HCT116 (cell line): ENCODE results near the gene TMEM185B. TPM values are rescaled to one million over a fixed set of nuclear protein-coding genes. Genes with fewer than 3 reads are reported as not detected.

ENCODE experiments used
- ATAC-seq: fragments of 200-7000 bp; cut with Tn5 transposase; 2 replicates; pipeline ENCODE4 v1.9.1; 2020; ENCODE audit warnings: mild to moderate bottlenecking, moderate library complexity
- BruUV-seq: library from RNA; stranded (reverse); fragments of 400-500 nt; replicated peaks from 2 replicates; lab custom pipeline; 2021; lab: Mats Ljungman, UMichigan
- CTCF ChIA-PET: fragments of 300-600 bp; sonication (Branson Sonifier 250); formaldehyde crosslinking; loops from one replicate; lab custom pipeline; 2021; ENCODE audit warnings: antibody characterized with exemption; lab: Charles Lee
- POLR2A ChIA-PET: fragments of 300-600, 350-600 bp; sonication (Branson Sonifier 250); formaldehyde crosslinking; loops from one replicate; lab custom pipeline; 2021; ENCODE audit warnings: antibody characterized with exemption; lab: Charles Lee
- RAD21 ChIA-PET, 2 experiments: fragments of 300-600 bp; sonication (Branson Sonifier 250); formaldehyde crosslinking; loops; one replicate each; lab custom pipeline; 2023; ENCODE audit warnings: low total read pairs in 2 of 2; ENCODE audit not compliant: uncharacterized antibody in 2 of 2, unreplicated experiment in 2 of 2, low non-redundant PET in 1 of 2; lab: Charles Lee
- DNase-seq: peaks from one replicate; pipeline ENCODE4 v3.0.0-alpha.2; 2010; ENCODE audit warnings: low read depth, low spot score
- H2AFZ ChIP-seq: fragments of 200-600 bp; shearing (Covaris generic), sonication (generic); 2 replicates; pipeline ENCODE4 v1.6.1; 2017; ENCODE audit warnings: low read depth, mixed run types, mixed read lengths, antibody characterized with exemption, low read length; ENCODE audit not compliant: poor library complexity, severe bottlenecking
- H3K27ac ChIP-seq: 2 replicates; pipeline ENCODE4 v1.5.1; 2012; ENCODE audit warnings: low read depth, low read length
- H3K27me3 ChIP-seq: fragments of 200-600 bp; sonication (generic); 2 replicates; pipeline ENCODE4 v1.6.1; 2016; ENCODE audit warnings: mixed run types, low read length, mixed read lengths; ENCODE audit not compliant: insufficient read depth
- H3K36me3 ChIP-seq, 2 experiments: fragments of 200-500 bp in 1 of 2; fragments of 200-600 bp in 1 of 2; sonication (Bioruptor generic) in 1 of 2; sonication (generic) in 1 of 2; 2 replicates each; pipeline versions ENCODE4 v1.5.1 to v1.6.1; 2014 to 2016; ENCODE audit warnings: low read length in 2 of 2, inconsistent platforms in 1 of 2, mixed read lengths in 1 of 2, mixed run types in 1 of 2; ENCODE audit not compliant: insufficient read depth in 2 of 2, control insufficient read depth in 1 of 2
- H3K4me1 ChIP-seq, 2 experiments: fragments of 200-600 bp in 1 of 2; sonication (generic) in 1 of 2; 2 replicates each; pipeline versions ENCODE4 v1.5.1 to v1.6.1; 2012 to 2017; ENCODE audit warnings: low read length in 2 of 2, inconsistent platforms in 1 of 2, mild to moderate bottlenecking in 1 of 2, mixed read lengths in 1 of 2, mixed run types in 1 of 2, moderate library complexity in 1 of 2; ENCODE audit not compliant: insufficient read depth in 2 of 2, control insufficient read depth in 1 of 2
- H3K4me2 ChIP-seq: fragments of 200-600 bp; sonication (generic); 2 replicates; pipeline ENCODE4 v1.6.1; 2017; ENCODE audit warnings: mixed run types, low read length, mixed read lengths
- H3K4me3 ChIP-seq, 2 experiments: fragments of 200-600 bp in 1 of 2; sonication (generic) in 1 of 2; replicated peaks in 1 of 2; 2 replicates each; pipeline ENCODE4 v1.5.1; 2011 to 2016; ENCODE audit warnings: low read length in 2 of 2, control low read depth in 1 of 2, low read depth in 1 of 2, mild to moderate bottlenecking in 1 of 2, mixed read lengths in 1 of 2, mixed run types in 1 of 2
- H3K79me2 ChIP-seq: fragments of 200-600 bp; sonication (generic); 2 replicates; pipeline ENCODE4 v1.6.1; 2017; ENCODE audit warnings: mild to moderate bottlenecking, mixed run types, low read length, moderate library complexity, mixed read lengths; ENCODE audit not compliant: insufficient read depth
- H3K9ac ChIP-seq: fragments of 200-600 bp; sonication (generic); 2 replicates; pipeline ENCODE4 v1.6.1; 2016; ENCODE audit warnings: low read length, mixed read lengths
- H3K9me2 ChIP-seq: fragments of 200-600 bp; sonication (generic), shearing (Covaris generic); 2 replicates; pipeline ENCODE4 v1.6.1; 2017; ENCODE audit warnings: mixed run types, mild to moderate bottlenecking, moderate library complexity; ENCODE audit not compliant: insufficient read depth
- H3K9me3 ChIP-seq, 2 experiments: fragments of 200-500 bp in 1 of 2; fragments of 200-600 bp in 1 of 2; sonication (Bioruptor generic) in 1 of 2; sonication (generic) in 1 of 2; 2 replicates each; pipeline ENCODE4 v1.6.1; 2014 to 2017; ENCODE audit warnings: low read length in 2 of 2, mixed read lengths in 2 of 2, inconsistent platforms in 1 of 2, low read depth in 1 of 2, mild to moderate bottlenecking in 1 of 2, mixed run types in 1 of 2, moderate library complexity in 1 of 2; ENCODE audit not compliant: control insufficient read depth in 1 of 2, insufficient read depth in 1 of 2
- H4K20me1 ChIP-seq: fragments of 200-600 bp; sonication (generic), shearing (Covaris generic); 2 replicates; pipeline ENCODE4 v1.6.1; 2017; ENCODE audit warnings: mixed run types, mild to moderate bottlenecking, moderate library complexity; ENCODE audit not compliant: insufficient read depth
- CEBPB ChIP-seq: IDR thresholded peaks from 2 replicates; pipeline ENCODE4 v1.6.1; 2012; ENCODE audit warnings: low read depth
- CTCF ChIP-seq, 3 experiments: fragments of 200-600 bp in 1 of 3; sonication (generic) in 1 of 3; IDR thresholded peaks in 2 of 3; conservative IDR thresholded peaks in 1 of 3; 2 replicates each; pipeline ENCODE4 v1.5.1; 2012 to 2017; ENCODE audit warnings: low read depth in 2 of 3, low read length in 2 of 3, antibody characterized with exemption in 1 of 3, borderline replicate concordance in 1 of 3, control low read depth in 1 of 3, mild to moderate bottlenecking in 1 of 3, mixed read lengths in 1 of 3, mixed run types in 1 of 3, moderate library complexity in 1 of 3; ENCODE audit not compliant: insufficient read depth in 1 of 3
- ELF1 ChIP-seq: IDR thresholded peaks from 2 replicates; pipeline ENCODE4 v1.6.1; 2012; ENCODE audit warnings: low read depth, borderline replicate concordance
- EZH2phosphoT487 ChIP-seq: fragments of 200-600 bp; IDR thresholded peaks from 2 replicates; pipeline ENCODE4 v1.6.1; 2018; ENCODE audit warnings: antibody characterized with exemption, borderline replicate concordance
- FOSL1 ChIP-seq: IDR thresholded peaks from 2 replicates; pipeline ENCODE4 v1.6.1; 2012; ENCODE audit warnings: low read depth
- JUND ChIP-seq: IDR thresholded peaks from 2 replicates; pipeline ENCODE4 v1.6.1; 2012
- MAX ChIP-seq: IDR thresholded peaks from 2 replicates; pipeline ENCODE4 v1.6.1; 2012
- POLR2A ChIP-seq: IDR thresholded peaks from 2 replicates; pipeline ENCODE4 v1.7.0; 2011; ENCODE audit warnings: borderline replicate concordance; ENCODE audit not compliant: insufficient read depth, insufficient read length; ENCODE audit errors: extremely low read depth
- POLR2AphosphoS5 ChIP-seq: IDR thresholded peaks from 2 replicates; pipeline ENCODE4 v1.6.1; 2011; ENCODE audit warnings: mild to moderate bottlenecking, low read depth, low read length, moderate library complexity
- RAD21 ChIP-seq: IDR thresholded peaks from 2 replicates; pipeline ENCODE4 v1.6.1; 2012; ENCODE audit warnings: low read depth, mild to moderate bottlenecking
- SIN3A ChIP-seq: IDR thresholded peaks from 2 replicates; pipeline ENCODE4 v1.6.1; 2012; ENCODE audit warnings: low read depth
- SRF ChIP-seq: IDR thresholded peaks from 2 replicates; pipeline ENCODE4 v1.6.1; 2012; ENCODE audit warnings: low read depth
- intact Hi-C: fragments of 100-400 bp; cut with micrococcal nuclease; formaldehyde crosslinking; loops from 2 replicates; pipeline ENCODE4 v1.10.0; 2022
- total RNA-seq: library from RNA; stranded (reverse); gene quantifications from one replicate; pipeline ENCODE4 v1.2.1, GENCODE V29; 2021; ENCODE audit not compliant: unreplicated experiment
- TF ChIP-seq, protein P1 (sequence below): IDR thresholded peaks from 2 replicates; pipeline ENCODE4 v1.6.1; 2012; ENCODE audit warnings: low read depth

TMEM185B gene
- total RNA-seq, 1 experiment from 2014 or later = 27.1 TPM

- no peaks in the 10 kb centered on the region for H3K9me2 ChIP-seq
- no peaks in the 10 kb centered on the region for H3K27me3 ChIP-seq
- ChIA-PET POLR2A (no interaction called here), RAD21 (no interaction called here), CTCF (no interaction called here)
- H3K4me2 ChIP-seq = no peak overlapping the region
- H3K4me1 ChIP-seq = peaks cover 0 to 16% of the 10 kb centered on the region in 2 experiments; a peak in 3 of 4 replicates
- BruUV-seq = no TSS peak
- H3K79me2 ChIP-seq = peaks cover 26% of the 10 kb centered on the region
- no peak overlapping the region for H2AFZ ChIP-seq
- no peaks in the 10 kb centered on the region for H3K9me3 ChIP-seq
- DNase-seq = no peak
- H3K9ac ChIP-seq = no peak overlapping the region
- peaks cover 0 to 7% of the 10 kb centered on the region in 2 experiments; a peak in 1 of 4 replicates for H3K36me3 ChIP-seq
- intact Hi-C loops = no loop called here
- no peak overlapping the region for H3K4me3 ChIP-seq
- no peak for ATAC-seq
- TF ChIP-seq ELF1 (no peak), JUND (no peak), POLR2AphosphoS5 (no peak), FOSL1 (no peak), EZH2phosphoT487 (no peak), MAX (no peak)
- no peak overlapping the region for H3K27ac ChIP-seq
- no peaks in the 10 kb centered on the region for H4K20me1 ChIP-seq
Observed at GRCh38 chr2:120218181-120218580, 5.0 kb downstream of the TMEM185B start.

GRCh38 chr2:120210270-120210693 is 12.9 kb downstream of the TMEM185B start:
- no peak overlapping the region for H3K4me2 ChIP-seq
- POLR2A ChIA-PET = no interaction called here
- BruUV-seq = no TSS peak
- no peaks in the 10 kb centered on the region for H3K36me3 ChIP-seq
- no peaks in the 10 kb centered on the region for H3K9me2 ChIP-seq
- intact Hi-C loops = no loop called here
- H3K4me3 ChIP-seq = no peak overlapping the region
- no peaks in the 10 kb centered on the region for H3K27me3 ChIP-seq
- no peaks in the 10 kb centered on the region for H3K9me3 ChIP-seq
- H3K79me2 ChIP-seq = peaks cover 17% of the 10 kb centered on the region
- CTCF ChIA-PET = no interaction called here
- H4K20me1 ChIP-seq = no peaks in the 10 kb centered on the region
- no peak for DNase-seq
- no peak overlapping the region for H3K27ac ChIP-seq
- H2AFZ ChIP-seq = no peak overlapping the region
- H3K9ac ChIP-seq = no peak overlapping the region
- peaks cover 0 to 11% of the 10 kb centered on the region in 2 experiments; a peak in 1 of 4 replicates for H3K4me1 ChIP-seq
- no peak for ATAC-seq
- RAD21 ChIA-PET = no interaction called here
- TF ChIP-seq CTCF (IDR thresholded peaks at IDR 0.05 in 2 of 3, conservative IDR thresholded peaks at IDR 0.05 in 1 of 3; ENCODE audit: borderline replicate concordance in 1 of 3, insufficient read depth in 1 of 3, low read depth in 2 of 3, low read length in 2 of 3) (no peak), SIN3A (no peak), CEBPB (no peak), ELF1 (no peak), RAD21 (no peak), SRF (no peak), FOSL1 (no peak), POLR2A (no peak)
- TF ChIP-seq, protein P1, sequence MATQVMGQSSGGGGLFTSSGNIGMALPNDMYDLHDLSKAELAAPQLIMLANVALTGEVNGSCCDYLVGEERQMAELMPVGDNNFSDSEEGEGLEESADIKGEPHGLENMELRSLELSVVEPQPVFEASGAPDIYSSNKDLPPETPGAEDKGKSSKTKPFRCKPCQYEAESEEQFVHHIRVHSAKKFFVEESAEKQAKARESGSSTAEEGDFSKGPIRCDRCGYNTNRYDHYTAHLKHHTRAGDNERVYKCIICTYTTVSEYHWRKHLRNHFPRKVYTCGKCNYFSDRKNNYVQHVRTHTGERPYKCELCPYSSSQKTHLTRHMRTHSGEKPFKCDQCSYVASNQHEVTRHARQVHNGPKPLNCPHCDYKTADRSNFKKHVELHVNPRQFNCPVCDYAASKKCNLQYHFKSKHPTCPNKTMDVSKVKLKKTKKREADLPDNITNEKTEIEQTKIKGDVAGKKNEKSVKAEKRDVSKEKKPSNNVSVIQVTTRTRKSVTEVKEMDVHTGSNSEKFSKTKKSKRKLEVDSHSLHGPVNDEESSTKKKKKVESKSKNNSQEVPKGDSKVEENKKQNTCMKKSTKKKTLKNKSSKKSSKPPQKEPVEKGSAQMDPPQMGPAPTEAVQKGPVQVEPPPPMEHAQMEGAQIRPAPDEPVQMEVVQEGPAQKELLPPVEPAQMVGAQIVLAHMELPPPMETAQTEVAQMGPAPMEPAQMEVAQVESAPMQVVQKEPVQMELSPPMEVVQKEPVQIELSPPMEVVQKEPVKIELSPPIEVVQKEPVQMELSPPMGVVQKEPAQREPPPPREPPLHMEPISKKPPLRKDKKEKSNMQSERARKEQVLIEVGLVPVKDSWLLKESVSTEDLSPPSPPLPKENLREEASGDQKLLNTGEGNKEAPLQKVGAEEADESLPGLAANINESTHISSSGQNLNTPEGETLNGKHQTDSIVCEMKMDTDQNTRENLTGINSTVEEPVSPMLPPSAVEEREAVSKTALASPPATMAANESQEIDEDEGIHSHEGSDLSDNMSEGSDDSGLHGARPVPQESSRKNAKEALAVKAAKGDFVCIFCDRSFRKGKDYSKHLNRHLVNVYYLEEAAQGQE = no peak
